ENCODE data around the gene SH3TC1.

SH3TC1 gene

GRCh38 chr4:8219236-8219635 is 20.1 kb downstream of the SH3TC1 start:
- DNase-seq (ENCODE audit: insufficient read length, low spot score) (no peak), FAIRE-seq (no peak)
- TF ChIP-seq, protein P1, sequence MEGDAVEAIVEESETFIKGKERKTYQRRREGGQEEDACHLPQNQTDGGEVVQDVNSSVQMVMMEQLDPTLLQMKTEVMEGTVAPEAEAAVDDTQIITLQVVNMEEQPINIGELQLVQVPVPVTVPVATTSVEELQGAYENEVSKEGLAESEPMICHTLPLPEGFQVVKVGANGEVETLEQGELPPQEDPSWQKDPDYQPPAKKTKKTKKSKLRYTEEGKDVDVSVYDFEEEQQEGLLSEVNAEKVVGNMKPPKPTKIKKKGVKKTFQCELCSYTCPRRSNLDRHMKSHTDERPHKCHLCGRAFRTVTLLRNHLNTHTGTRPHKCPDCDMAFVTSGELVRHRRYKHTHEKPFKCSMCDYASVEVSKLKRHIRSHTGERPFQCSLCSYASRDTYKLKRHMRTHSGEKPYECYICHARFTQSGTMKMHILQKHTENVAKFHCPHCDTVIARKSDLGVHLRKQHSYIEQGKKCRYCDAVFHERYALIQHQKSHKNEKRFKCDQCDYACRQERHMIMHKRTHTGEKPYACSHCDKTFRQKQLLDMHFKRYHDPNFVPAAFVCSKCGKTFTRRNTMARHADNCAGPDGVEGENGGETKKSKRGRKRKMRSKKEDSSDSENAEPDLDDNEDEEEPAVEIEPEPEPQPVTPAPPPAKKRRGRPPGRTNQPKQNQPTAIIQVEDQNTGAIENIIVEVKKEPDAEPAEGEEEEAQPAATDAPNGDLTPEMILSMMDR (IDR thresholded peaks at IDR 0.05; ENCODE audit: insufficient read depth, missing control alignments): no peak

DNA sequence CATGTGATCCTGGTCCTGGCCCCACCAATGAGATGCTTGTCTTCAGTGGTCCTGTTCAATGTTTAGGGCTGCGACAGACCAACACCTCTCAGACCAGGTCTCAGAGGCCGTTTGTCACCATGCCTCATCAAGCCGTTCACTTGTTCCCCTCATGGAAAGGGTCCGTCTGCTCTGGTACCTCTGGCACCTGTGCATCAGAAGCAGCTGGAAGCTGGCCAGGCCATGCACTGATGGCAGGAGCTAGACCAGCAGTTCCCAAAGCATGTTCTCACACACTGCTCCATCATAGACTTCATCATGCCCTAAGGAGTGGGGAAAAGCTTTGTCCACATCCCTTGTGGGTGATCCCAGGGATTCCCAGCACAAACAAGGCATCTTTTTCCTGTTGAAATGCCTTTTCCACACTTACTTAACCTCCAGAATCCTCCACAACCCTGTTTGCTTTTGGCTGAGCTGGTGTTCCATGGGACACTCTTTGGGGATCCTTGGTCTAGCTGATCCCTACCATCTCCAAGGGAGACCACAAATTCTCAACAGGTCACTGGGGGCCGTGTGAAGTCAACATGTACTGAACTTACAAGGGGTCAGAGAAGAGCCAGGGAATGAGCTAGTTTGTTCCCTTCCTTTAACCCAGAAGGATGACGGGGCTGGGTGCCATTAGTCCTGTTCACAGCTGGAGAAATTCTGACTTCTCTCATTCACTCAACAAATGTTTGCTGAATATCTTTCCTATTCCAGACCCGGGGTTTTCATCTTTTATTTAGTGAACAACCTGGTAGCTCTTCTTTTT is 21.8 kb downstream of the SH3TC1 start:
- TF ChIP-seq, protein P1 (IDR thresholded peaks at IDR 0.05; ENCODE audit: insufficient read depth, missing control alignments): no peak
- FAIRE-seq (no peak), DNase-seq (ENCODE audit: insufficient read length, low spot score) (no peak)

GRCh38 chr4:8221476-8221875 is 22.4 kb downstream of the SH3TC1 start:
- no peak for FAIRE-seq
- TF ChIP-seq, protein P1 (IDR thresholded peaks at IDR 0.05; ENCODE audit: insufficient read depth, missing control alignments): no peak
- DNase-seq (ENCODE audit: insufficient read length, low spot score): no peak

GRCh38 chr4:8221985-8222384 is 22.9 kb downstream of the SH3TC1 start:
- DNase-seq (ENCODE audit: insufficient read length, low spot score) (no peak), FAIRE-seq (no peak)
- TF ChIP-seq, protein P1 (IDR thresholded peaks at IDR 0.05; ENCODE audit: insufficient read depth, missing control alignments): no peak

- FAIRE-seq (no peak), DNase-seq (ENCODE audit: insufficient read length, low spot score) (no peak)
- TF ChIP-seq, protein P1 (IDR thresholded peaks at IDR 0.05; ENCODE audit: insufficient read depth, missing control alignments): no peak
These were observed 23.7 kb downstream of the SH3TC1 start for GRCh38 chr4:8222609-8223388.

DNA sequence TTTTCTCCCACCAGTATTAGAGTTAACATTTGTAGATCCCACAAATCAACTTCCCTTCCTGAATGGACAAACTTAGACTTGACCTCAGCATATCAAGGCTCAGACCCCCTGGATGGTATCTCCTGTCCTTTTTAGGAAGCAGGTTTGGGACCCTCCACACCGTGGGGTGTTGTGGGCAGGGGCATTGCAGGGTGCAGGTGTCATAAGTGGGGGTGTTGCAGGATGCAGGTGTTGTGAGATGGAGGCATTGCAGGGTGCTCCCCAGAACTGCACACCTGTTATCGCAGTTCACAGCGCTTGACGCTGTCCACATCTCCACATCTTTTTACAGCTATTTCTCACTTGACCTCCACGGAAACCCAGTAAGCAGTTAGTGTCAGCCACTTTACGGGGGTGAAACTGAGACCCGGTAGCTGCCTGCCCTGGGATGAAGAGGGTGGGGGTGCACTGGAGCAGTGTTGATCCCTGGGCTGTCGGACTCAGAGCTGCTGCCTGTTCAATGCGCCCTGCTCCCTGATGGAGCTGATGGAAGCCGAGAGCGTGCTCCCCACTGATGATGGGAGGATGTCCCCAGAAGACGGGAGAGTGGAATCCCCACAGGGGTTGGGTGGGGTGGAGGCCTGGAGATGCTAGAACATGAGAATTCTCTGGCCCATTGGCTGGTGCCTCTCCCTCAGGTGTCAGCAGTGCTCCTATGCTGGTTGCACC is 25.3 kb downstream of the SH3TC1 start:
- TF ChIP-seq, protein P1 (IDR thresholded peaks at IDR 0.05; ENCODE audit: insufficient read depth, missing control alignments): no peak
- DNase-seq (ENCODE audit: insufficient read length, low spot score): no peak
- no peak for FAIRE-seq
